Activated CD4-positive, alpha-beta T cell treated with anti-CD3 and anti-CD28 coated beads, Interleukin-2, amount 50 U/mL, for 16 hours (primary cell): ENCODE measurements around the gene MFGE8.

Experiments used
- DNase-seq: peaks from one replicate; pipeline ENCODE4 v3.0.0-alpha.2; 2020

Gene MFGE8

GRCh38 chr15:88917760-88918159 lies 4.6 kb upstream of the MFGE8 start:
- no peak for DNase-seq

DNA sequence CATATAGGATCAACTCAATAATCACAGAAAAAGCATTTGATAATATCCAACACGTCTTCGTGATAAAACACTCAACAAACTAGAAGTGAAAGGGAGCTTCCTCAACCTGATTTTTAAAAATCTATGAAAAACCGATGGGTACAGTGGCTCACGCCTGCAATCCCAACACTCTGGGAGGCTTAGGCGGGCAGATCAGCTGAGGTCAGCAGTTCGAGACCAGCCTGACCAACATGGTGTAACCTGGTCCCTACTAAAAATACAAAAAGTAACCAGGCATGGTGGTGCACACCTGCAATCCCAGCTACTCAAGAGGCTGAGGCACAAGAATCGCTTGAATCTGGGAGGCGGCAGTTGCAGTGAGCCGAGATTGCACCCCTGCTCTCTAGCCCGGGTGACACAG lies 2.2 kb upstream of the MFGE8 start:
- no peak for DNase-seq

- DNase-seq = no peak
Measured at GRCh38 chr15:88913850-88914169, 631 bp upstream of the MFGE8 start.

GRCh38 chr15:88912500-88912921 lies 668 bp downstream of the MFGE8 start:
- DNase-seq = no peak

DNA sequence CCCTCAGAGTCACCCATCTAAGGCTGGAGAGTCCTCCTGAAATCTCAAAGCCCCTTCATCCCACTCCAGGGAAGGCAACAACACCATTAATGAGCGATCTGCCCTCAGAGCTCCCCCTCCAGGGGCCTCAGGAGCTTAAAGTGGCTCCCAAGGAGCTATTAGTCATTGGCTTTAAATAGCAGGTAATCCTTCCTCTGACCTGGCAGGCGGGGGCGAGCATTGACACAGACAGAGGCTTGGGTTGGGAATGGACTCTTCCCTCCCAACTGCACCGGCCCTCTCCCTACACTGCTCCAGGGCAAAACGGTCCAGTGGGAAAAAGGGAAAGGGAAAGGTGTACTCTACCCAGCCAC lies 1.4 kb downstream of the MFGE8 start:
- DNase-seq = no peak

- DNase-seq = no peak
Measured at GRCh38 chr15:88909956-88910831, 3.0 kb downstream of the MFGE8 start.

DNA sequence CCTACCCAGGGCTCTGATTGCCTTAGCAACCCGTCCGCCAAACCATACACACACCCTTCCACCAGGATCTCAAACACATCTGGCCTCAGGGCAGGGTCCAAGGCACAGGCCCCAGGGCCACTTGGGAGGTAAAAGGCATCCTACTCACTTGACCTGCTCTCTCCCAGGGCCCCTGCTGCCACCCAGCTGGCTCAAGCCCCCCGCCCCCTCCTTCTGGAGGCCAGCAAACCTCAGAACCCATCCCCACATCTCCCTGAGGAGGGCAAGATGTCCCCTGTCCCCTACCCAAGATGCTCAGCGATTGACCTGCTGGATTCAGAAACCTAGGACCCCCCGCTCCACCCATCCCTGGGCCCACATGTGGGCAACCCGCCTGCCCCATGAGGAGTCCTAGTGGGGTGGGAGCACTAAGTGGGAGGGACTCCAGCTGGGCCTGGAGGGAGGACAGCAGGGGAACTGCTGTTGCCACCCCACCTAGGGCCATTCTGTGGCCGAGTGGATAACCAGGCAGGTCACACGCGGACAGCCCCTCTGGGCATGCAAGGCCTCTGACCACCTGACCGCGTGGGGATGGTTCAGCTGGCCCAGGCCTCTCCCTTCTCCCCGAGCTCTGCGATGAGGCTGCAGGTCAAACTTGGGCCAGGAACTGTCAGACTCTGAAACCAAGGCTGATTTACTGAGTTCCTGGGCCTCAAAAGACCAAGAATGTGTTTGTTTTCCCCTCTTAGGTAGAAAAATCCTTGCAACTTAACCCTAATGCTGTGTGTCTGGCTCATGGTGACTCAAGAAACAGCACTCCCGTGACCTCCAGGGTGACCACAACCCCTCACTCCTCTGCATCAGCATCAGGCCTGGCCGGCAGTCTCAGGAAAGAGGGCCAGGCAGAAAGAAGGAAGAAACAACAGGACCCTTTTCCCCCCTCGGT lies 4.2 kb downstream of the MFGE8 start:
- no peak for DNase-seq

- DNase-seq = no peak
Measured at GRCh38 chr15:88908123-88908522, 5.1 kb downstream of the MFGE8 start.

DNA sequence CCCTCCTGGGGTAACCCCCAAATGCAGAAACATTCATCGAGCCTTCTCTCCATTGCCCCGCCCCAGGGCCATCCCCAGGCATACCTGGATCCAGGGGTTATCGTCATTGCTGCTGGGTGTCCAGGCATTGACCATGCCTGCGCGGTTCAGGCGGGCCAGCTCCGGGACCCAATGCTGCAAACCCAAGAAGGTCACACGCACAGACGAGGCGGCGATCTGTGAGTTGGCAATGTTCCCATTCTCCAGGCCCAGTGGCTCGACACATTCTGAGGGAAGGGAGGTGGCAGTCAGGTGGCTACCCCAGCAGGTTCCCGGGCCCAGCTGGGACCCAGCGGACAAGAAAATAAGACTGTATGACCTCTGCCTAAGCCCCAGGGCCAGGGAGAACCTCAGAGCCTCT lies 6.1 kb downstream of the MFGE8 start:
- DNase-seq = no peak

GRCh38 chr15:88906551-88906950 lies 6.6 kb downstream of the MFGE8 start:
- DNase-seq = no peak

DNA sequence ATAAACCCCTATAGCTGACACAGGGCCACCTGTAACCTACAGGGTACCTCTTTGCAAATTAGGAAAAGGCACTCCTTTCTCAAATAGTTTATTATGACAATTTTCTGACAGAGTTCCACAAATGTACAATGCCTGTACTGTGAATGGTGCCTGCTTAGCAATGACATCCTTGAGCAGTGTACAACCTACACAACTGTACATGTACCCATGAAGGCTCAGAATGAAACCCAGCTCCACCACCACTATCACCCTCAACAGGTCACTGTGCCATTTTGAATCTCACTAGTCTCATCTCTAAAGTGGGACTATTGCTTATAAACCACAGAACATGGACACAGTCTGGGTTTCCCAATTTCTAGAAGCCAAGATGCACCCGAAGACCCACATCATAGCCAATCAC lies 7.0 kb downstream of the MFGE8 start:
- no peak for DNase-seq

- no peak for DNase-seq
Measured at GRCh38 chr15:88905576-88905975, 7.6 kb downstream of the MFGE8 start.

- peak; percentile 90 for DNase-seq
Measured at GRCh38 chr15:88904624-88905327, 8.4 kb downstream of the MFGE8 start.

DNA sequence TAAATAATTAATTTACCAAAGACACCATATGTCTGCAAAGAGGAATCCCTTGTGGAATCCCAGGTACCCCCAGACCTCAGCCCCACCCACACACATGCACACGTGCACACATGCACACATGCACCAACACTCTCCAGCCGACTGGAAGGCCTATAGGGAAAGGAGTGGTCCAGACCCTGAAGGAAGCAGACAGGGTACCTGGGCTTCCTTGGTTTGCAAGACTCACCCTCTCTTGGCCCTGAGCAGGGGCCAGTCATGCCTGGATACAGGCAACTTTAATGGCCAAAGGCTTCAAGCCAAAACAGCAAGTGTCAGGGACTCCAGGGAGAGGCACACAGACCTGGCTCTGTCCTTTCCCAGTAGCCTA lies 8.9 kb downstream of the MFGE8 start:
- no peak for DNase-seq

DNA sequence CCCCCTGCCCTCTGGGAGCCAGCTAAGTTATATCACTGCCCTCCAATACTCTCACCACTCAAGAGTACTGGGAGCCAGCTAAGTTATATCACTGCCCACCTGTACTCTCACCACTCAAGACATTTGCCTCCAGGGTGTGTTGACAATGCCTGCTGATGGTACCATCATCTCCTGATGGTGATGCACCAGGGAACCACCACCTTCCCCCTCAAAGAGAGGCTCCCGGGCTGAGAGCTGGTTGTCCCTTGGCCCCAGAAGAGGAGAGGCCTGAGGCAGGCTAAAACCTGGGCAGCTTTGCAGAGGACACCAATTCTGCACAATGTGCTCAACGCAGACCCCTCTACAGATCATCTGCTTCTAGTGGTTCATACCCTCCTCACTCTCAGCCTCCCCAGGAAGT lies 10.3 kb downstream of the MFGE8 start:
- no peak for DNase-seq

DNA sequence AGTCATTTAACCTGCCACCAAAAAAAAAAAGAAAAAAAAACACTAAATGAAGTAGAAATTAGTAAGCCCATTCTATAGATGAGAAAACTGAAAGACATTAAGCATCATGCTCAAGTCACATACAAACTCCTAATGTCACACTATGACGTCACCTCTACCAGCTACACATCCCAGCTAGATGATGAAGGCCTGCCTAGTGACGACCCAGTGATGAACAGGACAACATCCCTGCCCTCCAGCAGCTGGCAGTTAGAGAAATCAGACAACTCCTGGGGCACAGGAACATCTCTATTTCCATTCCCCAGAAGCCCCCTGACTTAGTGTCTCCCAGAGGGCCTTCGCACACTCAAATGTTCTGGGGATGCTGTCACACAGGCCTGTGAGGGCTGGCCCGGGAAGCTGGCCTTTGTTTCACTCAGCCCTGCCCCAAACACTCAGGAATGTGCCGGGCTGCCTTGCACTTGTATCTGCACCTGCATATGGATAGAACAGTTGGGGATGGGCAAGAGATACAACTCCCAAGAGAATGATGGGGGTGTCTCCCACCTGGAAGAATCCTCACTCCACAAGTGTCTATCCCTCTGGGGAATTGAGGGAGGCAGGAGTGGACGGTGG lies 10.9 kb downstream of the MFGE8 start:
- peak; percentile 12 for DNase-seq

DNA sequence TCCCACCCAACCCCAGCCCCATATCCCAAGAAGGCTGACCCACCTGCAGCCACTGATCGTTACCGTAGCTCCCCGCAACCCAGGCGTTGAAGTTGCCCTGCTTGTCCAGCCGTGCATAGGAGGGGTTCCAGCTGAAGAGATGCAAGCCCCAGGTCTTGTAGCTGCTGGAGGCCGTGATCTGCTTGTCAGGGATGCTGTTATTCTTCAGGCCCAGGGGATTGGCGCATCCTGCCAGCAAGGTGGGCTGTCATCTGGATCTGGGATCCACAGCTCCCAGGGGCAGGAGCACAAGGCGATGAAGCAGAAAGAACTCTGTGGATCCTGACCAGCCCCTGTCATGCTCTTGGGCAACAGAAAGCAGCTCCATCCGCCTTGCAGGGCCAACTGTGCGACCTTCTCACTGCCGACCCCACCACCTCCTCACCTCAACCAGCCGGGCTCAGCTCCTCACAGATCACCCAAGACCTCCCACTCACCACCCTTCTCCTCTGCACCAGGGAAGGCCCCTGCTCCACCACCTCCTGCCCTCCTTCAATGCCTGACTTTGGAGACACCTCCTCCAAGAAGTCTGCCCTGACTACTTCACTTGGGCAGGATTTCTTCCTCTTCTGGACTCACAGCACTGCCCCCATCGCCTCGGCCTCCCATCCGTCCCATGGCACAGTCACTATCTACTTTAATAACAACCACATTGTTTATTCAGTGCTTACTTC lies 11.5 kb downstream of the MFGE8 start:
- DNase-seq = no peak

GRCh38 chr15:88900982-88901418 lies 12.2 kb downstream of the MFGE8 start:
- DNase-seq = no peak

DNA sequence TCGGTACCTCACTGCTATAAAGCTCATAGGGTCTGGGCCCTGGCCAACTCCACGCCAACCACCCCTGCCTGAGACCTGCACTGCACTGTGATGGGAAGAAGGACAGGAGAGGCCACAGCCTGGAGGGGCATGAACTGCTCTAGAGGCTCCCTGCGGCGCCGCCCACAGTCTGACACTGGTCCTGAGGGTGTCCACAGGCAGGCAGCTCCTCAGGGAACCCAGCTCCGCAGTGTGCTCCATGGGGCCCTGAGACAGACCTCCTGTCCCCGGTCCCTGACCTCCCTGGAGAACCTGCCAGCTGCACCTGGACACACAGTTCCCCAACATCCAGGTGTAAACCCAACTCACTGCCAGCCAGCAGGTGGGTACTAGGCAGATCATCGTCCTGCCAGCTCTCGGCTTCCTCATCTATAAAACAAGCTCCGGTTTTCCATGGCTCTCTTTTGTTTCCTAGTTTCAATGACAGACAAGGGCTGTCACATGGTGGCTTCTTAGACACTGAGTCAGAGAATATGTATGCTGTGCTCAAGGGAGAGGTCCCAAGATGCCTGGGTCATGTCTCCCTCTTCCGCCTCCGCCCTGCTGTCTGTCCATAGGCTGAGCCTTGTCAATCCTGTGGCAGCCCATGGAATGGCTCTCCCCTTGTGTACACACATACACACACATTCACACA lies 12.7 kb downstream of the MFGE8 start:
- DNase-seq = no peak

GRCh38 chr15:88899251-88899650 lies 13.9 kb downstream of the MFGE8 start:
- no peak for DNase-seq

GRCh38 chr15:88898736-88899135 lies 14.4 kb downstream of the MFGE8 start:
- DNase-seq = no peak
